Measurements from ENCODE around the gene CYP26B1. TPM values are rescaled to one million over a fixed set of nuclear protein-coding genes. Genes with fewer than 3 reads are reported as not detected.

CYP26B1 gene
- total and polyA plus RNA-seq, 9 of the 15 experiments (the other 6 are each of a cell fraction or from before 2014, with no cell fraction given) = 0.01 to 0.13 (median 0.04) TPM; not detected in 6

GRCh38 chr2:72089028-72089427 is 58.6 kb downstream of the CYP26B1 start (continued):
- TF ChIP-seq IFI16 (CRISPR knock-in tag; IDR thresholded peaks at IDR 0.05) (no peak), OTX1 (CRISPR knock-in tag; IDR thresholded peaks at IDR 0.05) (peak; percentile 73; the same call in 1 of the 2 replicates), GATAD2B (IDR thresholded peaks at IDR 0.05; ENCODE audit: borderline replicate concordance) (no peak), FOXP4 (CRISPR knock-in tag; IDR thresholded peaks at IDR 0.05; ENCODE audit: borderline replicate concordance) (no peak), PTTG1 (tag; IDR thresholded peaks at IDR 0.05; ENCODE audit: low read depth) (no peak), CREB3L1 (IDR thresholded peaks at IDR 0.05; ENCODE audit: borderline replicate concordance, low read depth) (no peak), ZNF512 (tag; IDR thresholded peaks at IDR 0.05) (peak; percentile 90)
